Neural progenitor cell (in vitro differentiated cells): ENCODE measurements around the gene UNC13B. TPM values are rescaled to one million over a fixed set of nuclear protein-coding genes. Genes with fewer than 3 reads are reported as not detected.

Source experiments
- DNase-seq: peaks from one replicate; pipeline ENCODE4 v3.0.0-alpha.2; 2016; ENCODE audit warnings: low spot score
- H2AFZ ChIP-seq: fragments of 200-600 bp; sonication (generic); replicated peaks from 2 replicates; pipeline ENCODE4 v1.6.1; 2016; ENCODE audit warnings: antibody characterized with exemption
- H3F3A ChIP-seq: fragments of 200-600 bp; sonication (generic); 2 replicates; pipeline ENCODE4 v1.6.1; 2016; ENCODE audit warnings: antibody characterized with exemption, low read depth
- H3K27ac ChIP-seq: fragments of 200-600 bp; sonication (generic); 2 replicates; pipeline ENCODE4 v1.5.1; 2016; ENCODE audit warnings: mild to moderate bottlenecking
- H3K27me3 ChIP-seq: fragments of 200-600 bp; sonication (generic); 2 replicates; pipeline ENCODE4 v1.6.1; 2016; ENCODE audit warnings: mild to moderate bottlenecking, moderate library complexity
- H3K36me3 ChIP-seq: fragments of 200-600 bp; sonication (generic); 2 replicates; pipeline ENCODE4 v1.5.1; 2016
- H3K4me1 ChIP-seq: fragments of 200-600 bp; sonication (generic); 2 replicates; pipeline ENCODE4 v1.6.1; 2016; ENCODE audit warnings: mixed run types
- H3K4me2 ChIP-seq: fragments of 200-600 bp; sonication (generic); 2 replicates; pipeline ENCODE4 v1.6.1; 2016
- H3K4me3 ChIP-seq: fragments of 200-600 bp; sonication (generic); 2 replicates; pipeline ENCODE4 v1.5.1; 2016
- H3K79me2 ChIP-seq: fragments of 200-600 bp; sonication (generic); 2 replicates; pipeline ENCODE4 v1.6.1; 2016; ENCODE audit warnings: low read depth
- H3K9ac ChIP-seq: fragments of 200-600 bp; sonication (generic); 2 replicates; pipeline ENCODE4 v1.6.1; 2016
- H3K9me3 ChIP-seq: fragments of 200-600 bp; sonication (generic); 2 replicates; pipeline ENCODE4 v1.5.1; 2016; ENCODE audit warnings: low read depth
- H4K20me1 ChIP-seq: fragments of 200-600 bp; sonication (generic); 2 replicates; pipeline ENCODE4 v1.6.1; 2016; ENCODE audit warnings: low read depth
- H3K27ac Mint-ChIP-seq: 3 replicates; pipeline ENCODE4 v1.8.0; 2021; ENCODE audit warnings: mixed read lengths
- H3K27me3 Mint-ChIP-seq: 2 replicates; pipeline ENCODE4 v1.8.0; 2022; ENCODE audit warnings: low read depth, mild to moderate bottlenecking, inconsistent platforms, moderate library complexity, mixed read lengths; ENCODE audit not compliant: insufficient read depth
- H3K36me3 Mint-ChIP-seq: 3 replicates; pipeline ENCODE4 v1.8.0; 2021; ENCODE audit warnings: mixed read lengths
- H3K4me1 Mint-ChIP-seq: 3 replicates; pipeline ENCODE4 v1.8.0; 2021; ENCODE audit warnings: mixed read lengths
- H3K4me3 Mint-ChIP-seq: 3 replicates; pipeline ENCODE4 v1.8.0; 2021; ENCODE audit warnings: mild to moderate bottlenecking, moderate library complexity, mixed read lengths
- H3K9me3 Mint-ChIP-seq: 3 replicates; pipeline ENCODE4 v1.8.0; 2020; ENCODE audit warnings: mixed read lengths
- EZH2 ChIP-seq: fragments of 200-600 bp; sonication (generic); IDR thresholded peaks from 2 replicates; pipeline ENCODE4 v1.6.1; 2017; ENCODE audit warnings: antibody characterized with exemption, mild to moderate bottlenecking, moderate library complexity
- EZH2phosphoT487 ChIP-seq: fragments of 200-600 bp; sonication (generic); IDR thresholded peaks from 2 replicates; pipeline ENCODE4 v1.6.1; 2017; ENCODE audit warnings: antibody characterized with exemption
- total RNA-seq: library from RNA; depleted of rRNA; stranded (reverse); fragments of >200 nt; gene quantifications from 2 replicates; pipeline ENCODE4 v1.2.3, GENCODE V29; 2015; ENCODE audit warnings: low replicate concordance
- TF ChIP-seq, protein P1 (sequence below): fragments of 200-600 bp; sonication (generic); IDR thresholded peaks from 2 replicates; pipeline ENCODE4 v1.5.1; 2017; ENCODE audit warnings: antibody characterized with exemption, mild to moderate bottlenecking

UNC13B gene
- total RNA-seq, 1 donor from 2014 or later: 40.7 TPM

GRCh38 chr9:35357826-35358225 is 196.0 kb downstream of the UNC13B start:
- Mint-ChIP-seq H3K27me3 (no peaks in the 10 kb centered on the region), H3K27ac (no peak overlapping the region), H3K4me1 (no peaks in the 10 kb centered on the region), H3K4me3 (no peak overlapping the region), H3K36me3 (no peaks in the 10 kb centered on the region), H3K9me3 (no peaks in the 10 kb centered on the region)
- H3K79me2 ChIP-seq: no peaks in the 10 kb centered on the region
- H3K9me3 ChIP-seq: no peaks in the 10 kb centered on the region
- H2AFZ ChIP-seq: no peak overlapping the region
- no peaks in the 10 kb centered on the region for H3K4me1 ChIP-seq
- H4K20me1 ChIP-seq: no peaks in the 10 kb centered on the region
- no peak overlapping the region for H3K4me2 ChIP-seq
- no peak overlapping the region for H3K4me3 ChIP-seq
- TF ChIP-seq EZH2phosphoT487 (no peak), EZH2 (no peak)
- TF ChIP-seq, protein P1, sequence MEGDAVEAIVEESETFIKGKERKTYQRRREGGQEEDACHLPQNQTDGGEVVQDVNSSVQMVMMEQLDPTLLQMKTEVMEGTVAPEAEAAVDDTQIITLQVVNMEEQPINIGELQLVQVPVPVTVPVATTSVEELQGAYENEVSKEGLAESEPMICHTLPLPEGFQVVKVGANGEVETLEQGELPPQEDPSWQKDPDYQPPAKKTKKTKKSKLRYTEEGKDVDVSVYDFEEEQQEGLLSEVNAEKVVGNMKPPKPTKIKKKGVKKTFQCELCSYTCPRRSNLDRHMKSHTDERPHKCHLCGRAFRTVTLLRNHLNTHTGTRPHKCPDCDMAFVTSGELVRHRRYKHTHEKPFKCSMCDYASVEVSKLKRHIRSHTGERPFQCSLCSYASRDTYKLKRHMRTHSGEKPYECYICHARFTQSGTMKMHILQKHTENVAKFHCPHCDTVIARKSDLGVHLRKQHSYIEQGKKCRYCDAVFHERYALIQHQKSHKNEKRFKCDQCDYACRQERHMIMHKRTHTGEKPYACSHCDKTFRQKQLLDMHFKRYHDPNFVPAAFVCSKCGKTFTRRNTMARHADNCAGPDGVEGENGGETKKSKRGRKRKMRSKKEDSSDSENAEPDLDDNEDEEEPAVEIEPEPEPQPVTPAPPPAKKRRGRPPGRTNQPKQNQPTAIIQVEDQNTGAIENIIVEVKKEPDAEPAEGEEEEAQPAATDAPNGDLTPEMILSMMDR: no peak
- H3F3A ChIP-seq: no peaks in the 10 kb centered on the region
- H3K9ac ChIP-seq: no peak overlapping the region
- H3K36me3 ChIP-seq: no peaks in the 10 kb centered on the region
- no peak overlapping the region for H3K27ac ChIP-seq
- no peaks in the 10 kb centered on the region for H3K27me3 ChIP-seq
- DNase-seq: no peak

- no peaks in the 10 kb centered on the region for H4K20me1 ChIP-seq
- no peak for DNase-seq
- no peak overlapping the region for H3K4me3 ChIP-seq
- Mint-ChIP-seq H3K4me1 (no peaks in the 10 kb centered on the region), H3K27me3 (no peaks in the 10 kb centered on the region), H3K4me3 (no peak overlapping the region), H3K36me3 (no peaks in the 10 kb centered on the region), H3K27ac (no peak overlapping the region), H3K9me3 (no peaks in the 10 kb centered on the region)
- no peaks in the 10 kb centered on the region for H3K36me3 ChIP-seq
- H2AFZ ChIP-seq: no peak overlapping the region
- TF ChIP-seq EZH2phosphoT487: no peak
- no peak for TF ChIP-seq EZH2
- TF ChIP-seq, protein P1: no peak
- no peaks in the 10 kb centered on the region for H3F3A ChIP-seq
- no peak overlapping the region for H3K27ac ChIP-seq
- no peak overlapping the region for H3K4me2 ChIP-seq
- no peak overlapping the region for H3K9ac ChIP-seq
- no peaks in the 10 kb centered on the region for H3K9me3 ChIP-seq
- no peaks in the 10 kb centered on the region for H3K27me3 ChIP-seq
- H3K4me1 ChIP-seq: no peaks in the 10 kb centered on the region
- H3K79me2 ChIP-seq: no peaks in the 10 kb centered on the region
These were observed 203.2 kb downstream of the UNC13B start for GRCh38 chr9:35364817-35365585.

GRCh38 chr9:35366627-35367026 is 204.8 kb downstream of the UNC13B start:
- Histone ChIP-seq H4K20me1 (no peaks in the 10 kb centered on the region), H3K27me3 (no peaks in the 10 kb centered on the region), H3K4me3 (no peak overlapping the region), H3K4me2 (no peak overlapping the region), H2AFZ (no peak overlapping the region), H3K27ac (no peak overlapping the region), H3K36me3 (no peaks in the 10 kb centered on the region), H3K79me2 (no peaks in the 10 kb centered on the region), H3K4me1 (no peaks in the 10 kb centered on the region), H3K9ac (no peak overlapping the region), H3K9me3 (no peaks in the 10 kb centered on the region), H3F3A (no peaks in the 10 kb centered on the region)
- Mint-ChIP-seq H3K4me3 (no peak overlapping the region), H3K4me1 (no peaks in the 10 kb centered on the region), H3K27ac (no peak overlapping the region), H3K27me3 (no peaks in the 10 kb centered on the region), H3K9me3 (no peaks in the 10 kb centered on the region), H3K36me3 (peaks cover 2% of the 10 kb centered on the region)
- TF ChIP-seq EZH2phosphoT487 (no peak), EZH2 (no peak)
- TF ChIP-seq, protein P1: no peak
- DNase-seq: no peak
